HepG2 (cell line): ENCODE results near the gene MRPS25. TPM values are rescaled to one million over a fixed set of nuclear protein-coding genes. Genes with fewer than 3 reads are reported as not detected.

Experiments
- CREM ChIP-seq, 2 experiments: sonication (generic) in 1 of 2; formaldehyde crosslinking in 1 of 2; IDR thresholded peaks; 2 replicates each; pipeline versions ENCODE4 v1.4.0 to v1.6.1; 2016 to 2020; ENCODE audit warnings: antibody characterized with exemption in 1 of 2, mild to moderate bottlenecking in 1 of 2, missing genetic modification reagents in 1 of 2
- GPN1 ChIP-seq: sonication (generic); formaldehyde crosslinking; IDR thresholded peaks from 2 replicates; pipeline ENCODE4 v1.5.1; 2020; ENCODE audit warnings: missing genetic modification reagents, borderline replicate concordance
- HHEX ChIP-seq: IDR thresholded peaks from 2 replicates; pipeline ENCODE4 v1.6.1; 2016; ENCODE audit warnings: control low read depth
- HNF4A ChIP-seq: sonication (generic); formaldehyde crosslinking; IDR thresholded peaks from 2 replicates; pipeline ENCODE4 v1.4.0; 2020; ENCODE audit warnings: missing genetic modification reagents
- HNF4G ChIP-seq, 2 experiments: sonication (generic) in 1 of 2; formaldehyde crosslinking in 1 of 2; IDR thresholded peaks; 2 replicates each; pipeline versions ENCODE4 v1.4.0 to v1.6.1; 2011 to 2020; ENCODE audit warnings: borderline replicate concordance in 2 of 2, low read depth in 2 of 2, mild to moderate bottlenecking in 2 of 2, low read length in 1 of 2, missing genetic modification reagents in 1 of 2, moderate library complexity in 1 of 2
- KIAA2018 ChIP-seq: sonication (generic); formaldehyde crosslinking; IDR thresholded peaks from 2 replicates; pipeline ENCODE4 v1.5.0; 2020; ENCODE audit warnings: mild to moderate bottlenecking, missing genetic modification reagents, borderline replicate concordance
- LCORL ChIP-seq, 2 experiments: fragments of 450-650 bp in 1 of 2; sonication (generic) in 1 of 2; formaldehyde crosslinking in 1 of 2; IDR thresholded peaks; 2 replicates each; pipeline versions ENCODE4 v1.5.0 to v1.6.1; 2017 to 2020; ENCODE audit warnings: antibody characterized with exemption in 1 of 2, missing genetic modification reagents in 1 of 2
- MAFF ChIP-seq: IDR thresholded peaks from 2 replicates; pipeline ENCODE4 v1.6.1; 2011; ENCODE audit warnings: low read depth, low read length, improper control_type of control experiment
- SALL1 ChIP-seq: sonication (generic); formaldehyde crosslinking; IDR thresholded peaks from 2 replicates; pipeline ENCODE4 v1.8.0; 2022; ENCODE audit warnings: mild to moderate bottlenecking, missing genetic modification reagents
- ZNF276 ChIP-seq: sonication (generic); formaldehyde crosslinking; IDR thresholded peaks from 2 replicates; pipeline ENCODE4 v1.4.0; 2020; ENCODE audit warnings: mild to moderate bottlenecking, low read depth, missing genetic modification reagents
- ZNF7 ChIP-seq: IDR thresholded peaks from 2 replicates; pipeline ENCODE4 v1.6.1; 2016; ENCODE audit warnings: missing biosample characterization, missing genetic modification reagents
- polyA plus RNA-seq, 8 experiments: library from polyadenylated mRNA; depleted of rRNA in 3 of 8; stranded (reverse) in 7 of 8; unstranded in 1 of 8; fragments of >200 nt; fragmentation: Illumina TruSeq in 4 of 8; extraction: Trizol in 4 of 8; gene quantifications; 2 replicates each; pipeline versions ENCODE4 v1.2.1 to v1.2.3, GENCODE V29; 2011 to 2016; ENCODE audit warnings: low read depth in 4 of 8, missing spikeins in 1 of 8, mixed read lengths in 1 of 8; ENCODE audit not compliant: insufficient read depth in 1 of 8
- total RNA-seq, 5 experiments: library from RNA; depleted of rRNA; stranded (reverse); fragments of >200 nt; fragmentation: Illumina TruSeq; extraction: Trizol; gene quantifications; 2 replicates each; pipeline ENCODE4 v1.2.3, GENCODE V29; 2016; ENCODE audit warnings: low read depth in 1 of 5

MRPS25 gene
- total and polyA plus RNA-seq, 2 of the 13 experiments (the other 11 are each of a cell fraction or from before 2014, with no cell fraction given) = 60.1 to 74.3 TPM

- no peak for TF ChIP-seq CREM (IDR thresholded peaks at IDR 0.05)
- TF ChIP-seq CREM (CRISPR knock-in tag; IDR thresholded peaks at IDR 0.05) = no peak
- no peak for TF ChIP-seq HHEX (CRISPR knock-in tag)
- TF ChIP-seq ZNF7 (CRISPR knock-in tag) = no peak
- peak; percentile 15; the same call in 1 of the 2 replicates for TF ChIP-seq HNF4G (IDR thresholded peaks at IDR 0.05; ENCODE audit: borderline replicate concordance, low read depth, low read length)
- TF ChIP-seq HNF4G (CRISPR knock-in tag; IDR thresholded peaks at IDR 0.05; ENCODE audit: borderline replicate concordance, low read depth) = no peak
- TF ChIP-seq LCORL (IDR thresholded peaks at IDR 0.05) = peak; percentile 43; the same call in 1 of the 2 replicates
- 0 out of 2 replicates have a peak, but pooled peaks have one; percentile 30 for TF ChIP-seq LCORL (CRISPR knock-in tag; IDR thresholded peaks at IDR 0.05)
- TF ChIP-seq GPN1 (CRISPR knock-in tag) = no peak
- peak; percentile 42; the same call in 1 of the 2 replicates for TF ChIP-seq HNF4A
- no peak for TF ChIP-seq KIAA2018
- TF ChIP-seq SALL1 (CRISPR knock-in tag) = no peak
- TF ChIP-seq ZNF276 (CRISPR knock-in tag) = no peak
- TF ChIP-seq MAFF = peak; percentile 74
- TF ChIP-seq, all 625 proteins: peak for 8
Observed at GRCh38 chr3:15083252-15083651, 18.1 kb upstream of the MRPS25 start (continued).
